Brain pericyte (primary cell): ENCODE results near the gene CMTM5.

Source experiments
- DNase-seq: peaks from one replicate; pipeline ENCODE4 v3.0.0-alpha.2; 2012; ENCODE audit warnings: low read depth, low spot score

The CMTM5 gene

GRCh38 chr14:23376482-23377197, at the start of gene CMTM5:
Gene CMTM5 (plus strand): TSS chr14:23377046. CDS start chr14:23377252, 206 bp downstream.
- DNase-seq = no peak

- no peak for DNase-seq
Measured at GRCh38 chr14:23327947-23328744, 48.7 kb upstream of the CMTM5 start.

GRCh38 chr14:23335623-23336022, 41.2 kb upstream of the CMTM5 start:
- DNase-seq = no peak

GRCh38 chr14:23339506-23340268, 37.2 kb upstream of the CMTM5 start:
- no peak for DNase-seq

- no peak for DNase-seq
Measured at GRCh38 chr14:23344481-23344880, 32.4 kb upstream of the CMTM5 start.

- DNase-seq = no peak
Measured at GRCh38 chr14:23345987-23346692, 30.7 kb upstream of the CMTM5 start.

GRCh38 chr14:23346693-23347405, 30.0 kb upstream of the CMTM5 start:
- no peak for DNase-seq

GRCh38 chr14:23347406-23348296, 29.2 kb upstream of the CMTM5 start:
- no peak for DNase-seq

GRCh38 chr14:23348297-23348655, 28.6 kb upstream of the CMTM5 start:
- DNase-seq = no peak

- no peak for DNase-seq
Measured at GRCh38 chr14:23349156-23349845, 27.5 kb upstream of the CMTM5 start.

GRCh38 chr14:23351681-23352505, 25.0 kb upstream of the CMTM5 start:
- DNase-seq = no peak

GRCh38 chr14:23352506-23353432, 24.1 kb upstream of the CMTM5 start, which contains the start of gene SLC22A17:
Gene SLC22A17 (minus strand): TSS chr14:23352887.
- DNase-seq = peak; percentile 67

GRCh38 chr14:23353433-23353780, 23.4 kb upstream of the CMTM5 start:
- DNase-seq = no peak

GRCh38 chr14:23354990-23355389, 21.9 kb upstream of the CMTM5 start:
- DNase-seq = no peak

- no peak for DNase-seq
Measured at GRCh38 chr14:23355871-23356435, 20.9 kb upstream of the CMTM5 start.

- no peak for DNase-seq
Measured at GRCh38 chr14:23356662-23357061, 20.2 kb upstream of the CMTM5 start.

GRCh38 chr14:23357261-23357660, 19.6 kb upstream of the CMTM5 start:
- DNase-seq = no peak
